DOHH2 (cell line): ENCODE data around the gene NAALADL2.

ENCODE experiments used
- CTCF ChIP-seq: fragments of 200-600 bp; sonication (generic); IDR thresholded peaks from one replicate; pipeline ENCODE4 v1.5.1; 2014; ENCODE audit warnings: antibody characterized with exemption, mild to moderate bottlenecking, low read depth, low read length; ENCODE audit not compliant: poor library complexity, severe bottlenecking
- EZH2phosphoT487 ChIP-seq: fragments of 200-600 bp; sonication (generic); IDR thresholded peaks from 2 replicates; pipeline ENCODE4 v1.6.1; 2017; ENCODE audit warnings: borderline replicate concordance, mild to moderate bottlenecking, antibody characterized with exemption, low read length, moderate library complexity, mixed read lengths

- no peak for TF ChIP-seq CTCF
- no peak for TF ChIP-seq EZH2phosphoT487
Measured at GRCh38 chr3:175041369-175041768, 182.2 kb downstream of the NAALADL2 start.
